HG02885 (cell line): Measurements from ENCODE around the gene NR3C2.
A peak's percentile ranks its signal among the peaks of the same experiment; 100 is the strongest.

Source experiments
- ATAC-seq: cut with Tn5 transposase; IDR thresholded peaks from one replicate; pipeline ENCODE4 v1.9.1; 2021; ENCODE audit warnings: mild to moderate bottlenecking; ENCODE audit not compliant: unreplicated experiment, poor library complexity

Gene NR3C2

GRCh38 chr4:148229028-148229427, 213.2 kb downstream of the NR3C2 start:
- ATAC-seq, result no peak

DNA sequence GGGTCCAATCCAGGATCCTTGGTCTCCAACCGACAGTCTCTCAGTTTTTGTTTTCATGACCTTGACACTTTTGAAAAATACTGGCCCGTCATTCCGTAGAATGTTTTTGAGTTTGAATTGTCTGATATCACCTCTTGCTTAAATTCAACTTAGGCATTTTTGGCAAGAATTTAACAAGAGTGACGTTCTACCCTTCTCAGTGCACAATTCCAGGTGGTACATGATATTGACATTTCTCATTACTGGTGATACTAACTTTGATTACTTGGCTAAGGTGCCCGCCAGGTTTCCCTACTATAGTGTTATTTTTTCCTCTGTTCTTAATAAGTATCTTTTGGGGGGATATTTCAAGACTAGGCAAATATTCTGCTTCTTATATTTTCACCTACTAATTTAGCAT, 215.1 kb downstream of the NR3C2 start:
- ATAC-seq, result no peak

- no peak for ATAC-seq
These were observed 215.9 kb downstream of the NR3C2 start for GRCh38 chr4:148226341-148226740.

- no peak for ATAC-seq
These were observed 216.6 kb downstream of the NR3C2 start for GRCh38 chr4:148225639-148226038.

DNA sequence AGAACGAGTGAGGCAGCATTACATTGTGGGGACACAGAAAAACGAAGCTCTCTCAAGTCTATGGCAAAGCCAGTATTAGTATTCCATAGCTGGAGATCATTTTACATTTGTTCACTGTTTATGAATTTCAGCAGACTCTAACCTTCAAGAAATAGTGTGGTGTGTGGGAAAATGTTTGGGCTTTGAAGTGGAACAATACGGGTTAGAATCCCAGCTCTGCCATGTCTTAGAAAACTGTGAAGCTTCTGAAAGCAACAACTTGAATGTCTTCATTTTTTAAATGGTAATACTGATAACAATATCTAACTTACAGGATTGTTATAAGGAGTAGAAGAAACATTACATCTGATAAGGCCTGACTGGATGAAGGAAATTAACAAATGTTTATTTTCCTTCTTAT, 217.7 kb downstream of the NR3C2 start:
- no peak for ATAC-seq

GRCh38 chr4:148222991-148223660, 219.1 kb downstream of the NR3C2 start:
- no peak for ATAC-seq

DNA sequence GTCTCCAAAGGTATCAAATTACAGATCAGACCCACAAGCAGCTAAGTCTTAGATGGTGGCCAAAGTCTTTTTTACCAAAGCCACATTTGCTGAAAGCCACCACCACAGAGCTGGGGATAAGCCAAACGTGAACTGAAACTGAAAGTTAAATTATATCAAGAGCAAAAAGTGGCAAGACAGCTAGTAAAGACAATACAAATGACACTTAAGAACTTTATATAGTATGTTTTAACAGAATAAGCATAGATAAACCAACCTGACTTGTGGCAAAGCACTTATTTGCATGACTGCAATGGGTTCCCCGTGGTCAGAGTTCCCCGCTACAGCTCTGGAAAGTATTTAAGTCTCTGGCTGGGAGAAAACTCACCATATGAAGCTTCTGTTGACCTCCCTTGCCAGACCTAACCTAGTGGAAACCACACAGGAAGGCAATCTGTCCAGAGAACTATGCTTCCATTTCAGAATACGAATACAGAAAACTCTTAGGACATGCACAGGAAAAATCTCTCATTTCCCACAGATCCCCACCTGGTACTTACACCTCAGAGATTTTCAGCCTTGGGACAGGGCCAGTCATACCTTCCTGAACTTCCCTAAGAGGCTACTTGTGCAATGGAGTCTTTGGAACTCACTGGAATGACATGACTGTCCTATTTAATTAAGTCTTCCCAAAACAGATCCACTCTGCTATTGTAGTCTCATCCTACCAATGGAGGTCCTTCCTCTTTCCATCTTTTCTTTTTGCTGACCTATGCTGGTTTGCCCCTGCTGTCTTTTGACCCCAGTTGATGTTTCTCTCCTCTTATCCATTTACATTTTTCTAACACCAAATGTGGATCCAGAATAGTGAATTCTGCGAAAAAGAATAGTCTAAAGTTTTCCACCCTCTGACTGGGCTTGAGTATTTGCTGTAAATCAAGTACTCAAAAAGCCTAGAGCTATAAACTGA, 225.1 kb downstream of the NR3C2 start:
- peak; percentile 95 for ATAC-seq

DNA sequence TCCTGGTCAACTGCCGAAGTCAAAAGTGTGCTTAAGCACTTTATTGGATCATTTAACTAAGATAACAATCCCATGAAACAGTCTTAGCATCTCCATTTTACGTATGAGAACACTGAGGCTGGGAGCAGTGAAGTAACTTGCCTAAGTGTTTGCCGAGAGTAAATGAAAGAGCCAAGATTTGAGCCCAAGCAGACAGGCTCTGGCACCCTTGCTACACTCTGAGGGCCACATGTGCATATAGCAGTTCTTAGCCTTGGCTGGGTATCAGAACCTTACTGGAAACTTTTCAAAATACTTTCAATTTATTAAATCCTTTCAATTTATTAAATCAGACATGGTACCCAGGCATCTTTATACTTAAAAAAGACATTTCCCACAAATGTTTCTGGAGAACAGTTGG, 225.9 kb downstream of the NR3C2 start:
- no peak for ATAC-seq

DNA sequence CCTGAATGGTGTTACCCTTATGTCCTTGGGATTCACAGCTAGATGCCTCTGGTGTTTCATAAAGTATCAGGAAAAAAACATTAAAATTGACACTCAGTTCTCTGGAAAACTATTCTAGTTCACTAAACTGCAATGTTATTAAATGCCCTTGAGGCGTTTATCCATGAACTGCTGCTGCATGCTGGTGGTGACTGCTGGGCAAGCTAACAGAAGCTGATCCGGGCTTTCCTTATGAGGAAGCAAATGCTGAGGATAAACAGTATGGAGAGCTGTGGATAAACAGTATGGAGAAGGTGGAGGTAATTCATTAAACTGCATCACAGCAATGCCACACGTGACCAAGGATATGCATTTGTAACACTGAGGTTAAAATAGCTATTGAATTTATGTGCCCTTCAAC, 227.0 kb downstream of the NR3C2 start:
- no peak for ATAC-seq

- ATAC-seq, result no peak
These were observed 227.6 kb downstream of the NR3C2 start for GRCh38 chr4:148214529-148215166.

GRCh38 chr4:148211533-148211932, 230.7 kb downstream of the NR3C2 start:
- no peak for ATAC-seq

DNA sequence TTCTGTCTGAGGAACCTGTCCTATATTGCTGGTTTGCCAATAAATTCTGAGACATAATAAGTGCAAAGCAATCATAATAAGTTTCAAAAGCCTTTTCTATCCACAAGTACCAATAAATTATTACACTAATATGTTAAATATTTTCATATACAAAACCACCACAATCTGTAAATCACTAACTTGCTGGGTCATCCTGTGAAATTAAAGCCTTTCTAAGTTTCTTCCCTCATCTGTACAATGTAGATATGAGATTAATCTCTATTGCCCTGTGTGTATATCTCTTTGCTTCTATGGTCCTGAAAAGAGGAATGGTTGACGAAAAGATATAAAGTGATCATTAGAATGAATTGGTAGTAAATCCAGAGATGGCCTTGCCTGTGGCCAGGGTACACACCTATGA, 231.6 kb downstream of the NR3C2 start:
- no peak for ATAC-seq

- no peak for ATAC-seq
These were observed 235.1 kb downstream of the NR3C2 start for GRCh38 chr4:148207068-148207467.

DNA sequence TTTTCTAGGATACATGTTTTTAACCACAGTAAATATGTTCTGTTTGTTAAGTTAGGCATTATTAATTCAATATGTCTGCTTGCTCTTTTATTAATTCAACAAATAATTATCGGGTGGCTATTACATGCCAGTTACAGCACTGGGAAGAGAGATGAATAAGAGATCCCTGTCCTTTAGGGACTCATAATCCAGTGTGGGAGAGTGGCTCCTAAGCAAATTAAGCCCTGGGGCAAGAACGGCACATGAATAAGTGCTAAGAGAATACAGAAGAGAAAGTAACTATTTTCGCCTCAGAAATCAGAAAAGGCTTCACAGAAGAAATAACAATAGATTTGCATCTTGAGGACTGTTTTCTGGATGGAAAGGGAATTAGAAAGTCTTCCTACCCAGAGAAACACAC, 236.7 kb downstream of the NR3C2 start:
- ATAC-seq, result no peak

- ATAC-seq, result no peak
These were observed 237.3 kb downstream of the NR3C2 start for GRCh38 chr4:148204892-148205291.

- ATAC-seq, result no peak
These were observed 238.0 kb downstream of the NR3C2 start for GRCh38 chr4:148204171-148204570.

DNA sequence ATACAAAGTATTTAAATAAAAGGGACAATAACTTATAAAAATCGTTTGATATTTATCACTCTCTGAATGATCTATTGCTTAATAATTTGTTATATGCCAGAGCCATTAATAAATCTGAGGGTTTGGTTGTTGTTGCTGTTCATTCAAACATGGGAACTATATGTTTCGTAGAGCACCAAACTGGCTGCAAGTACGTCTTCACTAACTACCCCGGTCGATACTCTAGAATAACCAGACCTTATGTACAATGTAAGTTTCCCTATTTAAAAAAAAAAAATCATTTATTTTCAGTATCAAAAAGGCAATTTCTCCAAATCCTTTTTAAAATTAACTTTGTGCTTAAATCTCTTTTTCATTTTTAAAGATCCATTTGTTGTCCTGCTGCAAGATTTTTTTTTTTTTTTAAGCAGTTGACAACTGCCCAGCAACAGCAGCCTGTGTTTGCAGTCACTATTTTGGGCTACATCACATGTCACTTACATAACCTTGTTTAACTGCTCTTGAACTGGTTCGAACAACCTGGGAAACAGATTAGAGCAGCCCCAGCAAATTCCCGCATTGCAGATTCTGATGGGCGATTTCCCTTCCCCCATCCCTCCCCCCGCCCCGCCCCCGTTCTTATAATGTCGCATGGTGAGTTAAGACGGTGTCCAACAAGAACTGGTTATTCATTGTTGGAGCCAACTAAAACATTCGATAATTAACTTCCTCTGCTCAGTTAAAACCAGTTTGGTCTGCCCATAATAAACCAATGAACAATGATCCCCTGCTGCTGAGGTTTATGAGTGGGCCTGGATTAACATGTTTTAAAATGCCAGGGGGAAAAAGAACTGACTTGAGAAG, 238.9 kb downstream of the NR3C2 start:
- ATAC-seq, result no peak

DNA sequence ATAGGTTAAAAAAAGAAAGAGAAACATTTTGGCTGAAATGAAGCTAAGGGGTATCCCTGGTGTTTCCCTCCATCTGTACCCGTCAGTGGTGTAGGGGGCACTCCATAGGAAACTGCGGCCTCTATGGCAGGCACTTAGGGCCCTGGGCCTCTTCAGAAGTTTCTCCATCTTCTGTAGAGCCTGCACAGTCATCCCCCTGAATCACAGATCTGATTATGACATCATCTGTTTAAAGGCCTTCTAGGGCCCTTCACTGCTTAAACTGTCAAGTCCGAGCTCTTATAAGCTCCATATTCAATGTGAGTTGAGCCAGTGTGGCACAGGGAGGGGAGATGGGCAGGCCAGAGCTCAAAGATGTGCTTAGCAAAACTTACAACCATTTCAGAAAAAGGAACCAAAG, 241.3 kb downstream of the NR3C2 start:
- ATAC-seq, result no peak

DNA sequence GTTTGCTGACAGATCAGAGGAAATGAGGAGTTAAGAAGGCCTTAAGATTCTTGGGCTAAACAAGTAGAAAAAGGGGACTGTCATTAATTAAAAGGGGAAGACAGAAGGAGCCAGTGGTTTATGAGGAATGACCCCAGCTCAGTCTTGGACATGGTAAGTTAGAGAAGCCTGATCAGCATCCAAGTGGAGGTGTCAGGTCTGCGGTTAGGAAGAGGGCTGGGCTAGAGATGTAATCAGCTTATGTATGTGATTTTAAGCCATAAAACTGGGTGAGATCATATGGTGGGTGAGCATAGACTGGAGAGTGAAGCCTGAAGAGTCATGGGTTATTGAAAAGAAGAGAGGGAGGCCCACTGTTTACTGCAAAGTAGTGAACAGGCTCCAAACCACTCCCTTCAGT, 246.1 kb downstream of the NR3C2 start:
- no peak for ATAC-seq

DNA sequence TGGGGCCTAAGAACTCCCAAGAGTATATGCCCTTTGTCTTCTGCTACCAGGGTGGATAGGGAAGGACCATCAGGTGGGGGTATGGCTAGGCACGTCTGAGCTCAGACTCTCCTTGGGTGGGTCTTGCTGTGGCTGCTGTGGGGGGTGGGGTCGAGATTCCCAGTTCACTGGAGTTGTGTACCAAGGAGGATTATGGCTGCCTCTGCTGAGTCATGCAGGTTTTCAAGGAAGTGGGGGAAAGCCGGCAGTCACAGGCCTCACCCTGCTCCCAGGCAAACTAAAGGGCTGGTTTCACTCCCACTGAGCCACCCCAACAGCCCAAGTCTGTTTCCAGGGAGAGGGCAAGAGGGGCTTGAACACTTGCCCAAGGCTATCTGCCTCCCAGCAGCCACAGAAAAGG, 249.7 kb downstream of the NR3C2 start:
- ATAC-seq, result no peak
